HG02884 (cell line): ENCODE measurements around the gene A2ML1.
"Not testable (repeated sequence)": the region's sequence is repeated elsewhere in the genome, so short reads cannot be mapped to it uniquely, and the experiment has no call there.

Experiments used
- ATAC-seq: cut with Tn5 transposase; IDR thresholded peaks from one replicate; pipeline ENCODE4 v1.9.1; 2021; ENCODE audit warnings: mild to moderate bottlenecking, moderate library complexity; ENCODE audit not compliant: unreplicated experiment

Gene A2ML1

GRCh38 chr12:8822298-8822697, at the start of gene A2ML1:
Gene A2ML1 (plus strand): TSS chr12:8822621. CDS start chr12:8822652, 31 bp downstream.
- no peak for ATAC-seq

GRCh38 chr12:8773461-8773860, 49.0 kb upstream of the A2ML1 start:
- no peak for ATAC-seq

GRCh38 chr12:8779281-8779680, 43.1 kb upstream of the A2ML1 start:
- no peak for ATAC-seq

- ATAC-seq: no peak
Measured at GRCh38 chr12:8779862-8780261, 42.6 kb upstream of the A2ML1 start.

GRCh38 chr12:8780389-8780788, 42.0 kb upstream of the A2ML1 start:
- ATAC-seq: no peak

- no peak for ATAC-seq
Measured at GRCh38 chr12:8781381-8782127, 40.9 kb upstream of the A2ML1 start.

DNA sequence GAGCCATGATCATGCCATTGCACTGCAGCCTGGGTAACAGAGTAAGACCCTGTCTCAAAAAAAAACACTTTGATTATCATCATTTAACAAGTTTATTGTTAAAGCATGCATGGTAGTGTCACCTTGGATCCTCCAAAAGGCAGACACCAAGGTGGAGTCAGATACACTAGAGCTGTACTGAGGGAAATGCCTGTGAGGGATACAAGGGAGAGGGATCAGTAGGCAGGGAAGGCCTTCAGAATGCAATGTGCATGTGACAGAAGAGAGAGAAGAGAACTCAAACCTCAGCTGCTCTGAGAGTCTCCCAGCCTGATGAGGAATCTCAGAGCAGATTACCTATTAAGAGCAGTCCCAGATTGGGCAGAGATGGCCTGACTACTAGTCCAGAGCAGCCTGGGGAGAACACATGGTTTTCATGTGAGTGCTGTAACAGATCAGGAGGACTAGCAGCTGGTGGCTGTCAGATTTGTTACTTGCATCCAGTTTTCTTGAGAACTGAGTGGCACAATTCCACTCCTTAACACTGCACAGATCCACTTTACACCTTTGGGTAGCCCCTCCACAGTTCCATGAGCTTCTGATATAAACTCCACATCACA, 38.0 kb upstream of the A2ML1 start:
- ATAC-seq: no peak

DNA sequence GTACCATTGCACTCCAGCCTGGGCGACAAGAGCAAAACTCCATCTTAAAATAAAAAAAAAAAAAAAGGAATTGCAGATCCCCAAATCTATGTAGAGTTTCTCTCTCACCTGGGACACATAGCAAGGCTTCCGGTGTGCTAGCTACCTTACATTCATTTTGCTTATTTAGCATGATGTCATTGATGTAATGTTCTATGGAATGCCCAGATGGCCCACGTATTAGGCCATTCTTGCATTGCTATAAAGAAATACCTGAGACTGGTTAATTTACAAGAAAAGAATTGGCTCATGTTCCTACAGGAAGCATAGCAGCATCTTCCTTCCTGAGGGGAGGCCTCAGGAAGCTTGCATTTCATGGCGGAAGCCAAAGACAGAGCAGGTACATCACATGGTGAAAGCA, 36.9 kb upstream of the A2ML1 start:
- ATAC-seq: no peak

DNA sequence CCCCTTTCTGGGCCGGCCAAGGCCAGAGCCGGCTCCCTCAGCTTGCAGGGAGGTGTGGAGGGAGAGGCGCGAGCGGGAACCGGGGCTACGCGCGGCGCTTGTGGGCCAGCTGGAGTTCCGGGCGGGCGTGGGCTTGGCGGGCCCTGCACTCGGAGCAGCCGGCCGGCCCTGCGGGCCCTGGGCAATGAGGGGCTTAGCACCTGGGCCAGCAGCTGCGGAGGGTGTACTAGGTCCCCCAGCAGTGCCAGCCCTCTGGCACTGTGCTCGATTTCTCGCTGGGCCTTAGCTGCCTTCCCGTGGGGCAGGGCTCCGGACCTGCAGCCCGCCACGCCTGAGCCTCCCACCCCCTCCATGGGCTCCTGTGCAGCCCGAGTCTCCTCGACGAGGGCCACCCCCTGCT, 35.2 kb upstream of the A2ML1 start:
- not testable (repeated sequence) for ATAC-seq

DNA sequence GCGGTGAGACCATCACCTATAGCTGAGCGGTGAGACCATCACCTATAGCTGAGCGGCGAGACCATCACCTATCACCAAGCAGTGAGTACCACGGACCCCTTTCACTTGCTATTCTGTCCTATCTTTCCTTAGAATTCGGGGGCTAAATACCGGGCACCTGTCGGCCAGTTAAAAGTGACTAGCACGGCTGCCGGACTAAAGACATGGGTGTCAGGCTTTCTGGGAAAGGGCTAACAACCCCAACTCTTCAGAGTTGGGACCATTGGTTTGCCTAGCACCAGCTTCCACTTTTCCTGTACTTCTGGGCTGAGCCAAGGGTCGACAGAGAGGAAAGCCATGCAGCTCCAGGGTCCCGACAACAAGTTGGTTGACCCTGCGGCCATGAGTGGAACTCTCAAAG, 33.7 kb upstream of the A2ML1 start:
- ATAC-seq: not testable (repeated sequence)

- not testable (repeated sequence) for ATAC-seq
Measured at GRCh38 chr12:8789341-8790013, 32.9 kb upstream of the A2ML1 start.

- not testable (repeated sequence) for ATAC-seq
Measured at GRCh38 chr12:8793226-8793625, 29.2 kb upstream of the A2ML1 start.

DNA sequence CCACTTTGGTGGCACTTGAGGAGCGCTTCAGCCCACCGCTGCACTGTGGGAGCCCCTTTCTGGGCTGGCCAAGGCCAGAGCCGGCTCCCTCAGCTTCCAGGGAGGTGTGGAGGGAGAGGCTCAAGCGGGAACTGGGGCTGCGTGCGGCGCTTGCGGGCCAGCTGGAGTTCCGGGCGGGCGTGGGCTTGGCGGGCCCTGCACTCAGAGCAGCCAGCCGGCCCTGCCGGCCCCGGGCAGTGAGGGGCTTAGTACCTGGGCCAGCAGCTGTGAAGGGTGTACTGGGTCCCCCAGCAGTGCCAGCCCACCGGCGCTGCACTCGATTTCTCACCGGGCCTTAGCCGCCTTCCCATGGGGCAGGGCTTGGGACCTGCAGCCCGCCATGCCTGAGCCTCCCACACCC, 27.8 kb upstream of the A2ML1 start:
- ATAC-seq: not testable (repeated sequence)

DNA sequence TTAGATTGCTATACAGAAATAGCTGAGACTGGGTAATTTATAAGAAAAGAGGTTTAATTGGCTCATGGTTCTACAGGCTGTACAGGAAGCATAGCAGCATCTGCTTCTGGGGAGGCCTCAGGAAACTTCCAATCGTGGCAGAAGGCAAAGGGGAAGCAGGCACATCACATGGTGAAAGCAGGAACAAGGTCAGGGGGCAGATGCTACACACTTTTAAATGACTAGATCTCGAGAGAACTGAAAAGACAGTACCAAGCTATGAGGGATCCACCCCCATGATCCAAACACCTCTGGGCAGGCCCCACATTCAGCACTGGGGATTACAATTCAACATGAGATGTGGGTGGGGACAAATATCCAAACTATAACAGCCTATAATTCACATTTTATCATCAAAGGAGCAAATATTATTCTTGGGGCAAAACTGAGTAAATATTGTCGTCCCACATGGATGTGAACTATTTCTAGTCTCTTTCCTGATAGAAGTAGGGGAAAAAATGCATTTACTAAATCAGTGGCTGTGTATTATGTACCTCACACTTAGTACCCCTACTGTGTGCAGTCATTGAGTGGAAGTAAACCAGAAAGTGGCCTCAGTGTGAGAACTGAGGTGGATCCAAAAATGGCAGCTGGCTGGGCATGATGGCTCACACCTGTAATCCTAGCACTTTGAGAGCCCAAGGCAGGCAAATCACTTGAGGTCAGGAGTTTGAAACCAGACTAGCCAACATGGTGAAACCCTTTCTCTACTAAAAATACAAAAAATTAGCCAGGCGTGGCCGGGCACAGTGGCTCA, 25.4 kb upstream of the A2ML1 start:
- no peak for ATAC-seq

GRCh38 chr12:8801213-8801612, 21.2 kb upstream of the A2ML1 start:
- not testable (repeated sequence) for ATAC-seq

DNA sequence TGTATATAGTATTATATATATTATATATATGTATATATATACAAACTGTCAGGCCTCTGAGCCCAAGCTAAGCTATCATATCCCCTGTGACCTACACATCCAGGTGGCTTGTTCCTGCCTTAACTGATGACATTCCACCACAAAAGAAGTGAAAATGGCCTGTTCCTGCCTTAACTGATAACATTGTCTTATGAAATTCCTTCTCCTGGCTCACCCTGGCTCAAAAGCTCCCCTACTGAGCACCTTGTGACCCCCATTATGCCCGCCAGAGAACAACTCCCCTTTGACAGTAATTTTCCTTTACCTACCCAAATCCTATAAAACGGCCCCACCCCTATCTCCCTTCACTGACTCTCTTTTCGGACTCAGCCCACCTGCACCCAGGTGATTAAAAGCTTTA, 17.6 kb upstream of the A2ML1 start:
- not testable (repeated sequence) for ATAC-seq

DNA sequence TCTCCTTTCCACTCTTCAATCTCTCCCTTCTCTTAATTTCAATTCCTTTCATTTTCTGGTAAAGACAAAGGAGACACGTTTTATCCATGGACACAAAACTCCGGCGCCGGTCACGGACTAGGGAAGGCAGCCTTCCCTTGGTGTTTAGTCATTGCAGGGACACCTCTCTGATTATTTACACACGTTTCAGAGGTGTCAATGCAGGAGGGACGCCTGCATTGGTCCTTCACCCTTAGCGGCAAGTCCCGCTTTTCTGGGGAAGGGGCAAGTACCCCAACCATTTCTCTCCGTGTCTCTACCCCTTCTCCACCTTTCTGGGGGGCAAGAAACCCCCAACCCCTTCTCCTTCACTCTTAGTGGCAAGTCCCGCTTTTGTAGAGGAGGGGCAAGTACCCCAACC, 16.9 kb upstream of the A2ML1 start:
- not testable (repeated sequence) for ATAC-seq

- not testable (repeated sequence) for ATAC-seq
Measured at GRCh38 chr12:8807084-8807483, 15.3 kb upstream of the A2ML1 start.

DNA sequence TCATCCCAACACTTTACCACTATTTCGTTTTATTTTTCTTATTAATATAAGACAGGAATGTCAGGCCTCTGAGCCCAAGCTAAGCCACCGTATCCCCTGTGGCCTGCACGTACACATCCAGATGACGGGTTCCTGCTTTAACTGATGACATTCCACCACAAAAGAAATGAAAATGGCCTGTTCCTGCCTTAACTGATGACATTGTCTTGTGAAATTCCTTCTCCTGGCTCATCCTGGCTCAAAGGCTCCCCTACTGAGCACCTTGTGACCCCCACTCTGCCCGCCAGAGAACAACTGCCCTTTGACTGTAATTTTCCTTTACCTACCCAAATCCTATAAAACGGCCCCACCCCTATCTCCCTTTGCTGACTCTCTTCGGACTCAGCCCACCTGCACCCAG, 12.3 kb upstream of the A2ML1 start:
- ATAC-seq: not testable (repeated sequence)

- no peak for ATAC-seq
Measured at GRCh38 chr12:8813572-8814357, 8.7 kb upstream of the A2ML1 start.
